RKO (cell line): ENCODE measurements around the gene PEAR1.
"Not testable (repeated sequence)": the region's sequence is repeated elsewhere in the genome, so short reads cannot be mapped to it uniquely, and the experiment has no call there.

Experiments used
- DNase-seq: peaks from one replicate; pipeline ENCODE4 v3.0.0-alpha.2; 2016; ENCODE audit warnings: low spot score

The PEAR1 gene

DNA sequence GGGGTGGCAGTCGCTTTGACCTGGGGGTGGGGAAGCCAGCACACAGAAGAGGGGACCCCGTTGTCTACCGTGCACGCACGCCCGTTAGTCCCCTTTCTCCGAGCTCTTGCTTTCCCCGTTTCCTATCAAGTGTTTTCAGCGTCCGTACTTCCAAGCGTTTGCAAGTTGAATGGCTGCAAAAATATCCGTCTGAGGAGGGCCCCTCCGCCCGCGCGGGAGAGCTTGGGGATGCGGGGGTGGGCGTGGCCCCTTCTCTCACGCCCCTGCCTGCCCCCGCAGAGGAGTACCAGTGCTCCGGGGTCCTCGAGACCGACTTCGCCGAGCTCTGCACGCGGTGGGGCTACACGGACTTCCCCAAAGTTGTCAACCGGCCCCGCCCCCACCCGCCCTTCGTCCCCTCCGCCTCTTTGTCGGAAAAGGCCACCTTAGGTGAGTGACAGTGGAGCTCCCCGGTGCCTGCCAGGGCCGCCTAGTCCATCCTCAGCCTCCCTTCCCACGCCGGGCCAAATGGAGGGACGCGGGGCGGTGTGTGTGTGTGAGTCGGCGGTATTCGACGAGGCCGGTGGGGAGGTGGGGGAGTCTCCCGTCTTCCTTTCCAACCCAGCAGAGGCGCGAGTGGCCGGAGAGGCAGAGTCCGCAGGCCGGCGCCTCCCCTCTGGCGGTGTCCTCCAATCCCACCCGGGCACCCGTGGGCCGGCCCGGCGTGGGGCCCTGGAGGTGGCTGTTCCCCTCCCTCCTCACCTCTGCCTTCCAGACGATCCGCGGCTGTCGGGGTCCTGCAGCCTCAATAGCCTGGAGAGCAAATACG lies 30.4 kb downstream of the PEAR1 start:
- DNase-seq: no peak

DNA sequence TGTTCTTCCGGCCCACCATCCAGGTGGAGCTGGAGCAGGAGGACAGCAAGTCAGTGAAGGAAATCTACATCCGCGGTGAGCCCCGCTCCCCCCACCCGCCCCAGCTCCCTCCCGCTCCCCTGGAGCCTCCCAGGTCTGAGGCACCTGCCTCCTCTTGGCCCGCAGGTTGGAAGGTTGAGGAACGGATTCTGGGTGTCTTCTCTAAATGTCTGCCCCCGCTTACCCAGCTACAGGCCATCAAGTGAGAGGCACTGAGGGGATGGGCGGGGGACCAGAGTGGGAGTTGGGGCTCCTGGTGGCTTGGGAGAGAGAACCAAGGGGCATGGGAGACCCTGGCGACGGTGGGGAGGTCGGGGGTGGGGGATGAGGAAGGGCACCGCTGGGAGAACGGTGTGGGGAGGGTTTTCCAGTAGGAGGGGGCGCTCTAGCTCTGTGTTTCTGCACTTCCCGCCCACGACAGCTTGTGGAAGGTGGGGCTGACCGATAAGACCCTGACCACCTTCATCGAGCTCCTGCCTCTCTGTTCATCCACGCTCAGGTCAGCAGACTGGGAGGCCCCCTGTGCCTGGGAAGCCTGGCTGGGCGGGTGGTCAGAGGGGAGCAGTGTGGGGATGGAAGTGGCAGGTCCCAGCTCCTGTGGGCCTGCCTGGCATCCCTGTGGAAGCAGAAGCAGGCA lies 31.1 kb downstream of the PEAR1 start:
- DNase-seq: no peak

DNA sequence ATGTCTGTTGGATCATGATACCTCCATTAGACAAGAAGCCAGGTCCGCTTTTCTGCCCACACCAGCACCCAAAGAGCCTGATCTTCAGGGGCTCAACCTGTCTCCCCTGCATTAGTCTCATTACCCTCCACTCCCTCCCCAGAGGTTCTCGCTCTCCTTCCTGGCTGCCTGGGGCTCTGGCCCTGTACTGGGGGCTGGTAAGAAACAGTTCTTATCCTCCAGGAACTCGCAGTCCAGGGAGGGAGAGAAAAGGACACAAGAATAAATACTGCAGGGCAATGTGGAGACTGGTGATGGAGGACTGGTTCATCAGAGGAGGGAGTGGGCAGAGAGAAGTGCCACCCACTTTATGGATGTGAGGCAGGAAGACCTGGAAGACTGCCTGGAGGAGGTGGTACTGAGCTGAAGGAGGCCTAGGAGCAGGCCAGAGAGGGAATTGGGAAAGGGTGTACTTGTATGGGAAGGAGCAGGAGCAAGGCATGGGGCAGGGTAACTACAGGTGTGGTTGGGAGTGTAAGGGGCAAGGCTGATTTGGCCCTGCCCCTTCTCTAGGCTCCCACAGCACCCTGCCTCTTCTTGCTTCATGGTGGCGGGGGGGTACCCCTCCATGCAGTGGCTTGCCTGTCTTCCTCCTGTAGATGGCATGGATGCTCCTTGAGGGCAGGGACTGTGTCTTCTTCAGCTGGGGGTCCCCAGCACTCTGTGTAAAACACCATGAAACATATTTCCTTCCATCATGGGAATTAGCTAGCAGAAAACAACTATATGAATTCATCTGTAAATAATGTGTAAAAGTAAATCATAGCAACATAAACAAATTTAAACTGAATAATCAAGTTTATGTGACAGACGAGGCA lies 31.9 kb downstream of the PEAR1 start:
- no peak for DNase-seq

DNA sequence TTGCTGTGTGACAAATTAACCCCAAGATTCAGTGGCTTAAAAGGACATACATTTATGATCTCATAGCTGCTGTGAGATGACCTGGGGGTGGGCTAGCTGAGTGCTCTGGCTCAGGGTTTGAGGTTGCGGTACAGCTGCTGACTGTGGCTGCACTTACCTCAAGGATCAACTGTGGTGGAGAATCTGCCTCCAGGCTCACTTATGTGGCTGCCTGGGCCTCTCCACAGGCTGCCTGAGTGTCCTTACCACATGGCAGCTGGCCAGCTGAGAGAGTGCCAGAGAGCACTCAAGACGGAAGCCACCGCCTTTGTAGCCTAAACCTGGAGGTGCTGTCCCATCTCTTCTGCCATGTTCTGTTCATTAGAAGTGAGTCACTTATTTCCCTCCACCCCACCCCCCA lies 32.7 kb downstream of the PEAR1 start:
- DNase-seq: peak; percentile 33

DNA sequence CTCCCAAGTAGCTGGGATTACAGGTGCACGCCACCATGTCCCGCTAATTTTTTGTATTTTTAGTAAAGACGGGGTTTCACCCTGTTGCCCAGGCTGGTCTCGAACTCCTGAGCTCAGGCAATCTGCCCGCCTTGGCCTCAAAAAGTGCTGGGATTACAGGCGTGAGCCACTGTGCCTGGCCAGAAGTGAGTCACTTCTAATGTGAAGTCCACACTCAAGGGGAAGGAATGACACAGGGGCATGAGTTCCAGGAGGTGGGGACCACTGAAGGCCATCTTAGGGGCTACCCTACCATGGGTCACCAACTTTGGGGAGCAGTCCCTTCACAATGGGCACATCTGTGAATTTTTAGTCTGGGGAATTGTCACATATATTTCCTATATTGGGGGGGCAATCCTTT lies 33.2 kb downstream of the PEAR1 start:
- DNase-seq: not testable (repeated sequence)

DNA sequence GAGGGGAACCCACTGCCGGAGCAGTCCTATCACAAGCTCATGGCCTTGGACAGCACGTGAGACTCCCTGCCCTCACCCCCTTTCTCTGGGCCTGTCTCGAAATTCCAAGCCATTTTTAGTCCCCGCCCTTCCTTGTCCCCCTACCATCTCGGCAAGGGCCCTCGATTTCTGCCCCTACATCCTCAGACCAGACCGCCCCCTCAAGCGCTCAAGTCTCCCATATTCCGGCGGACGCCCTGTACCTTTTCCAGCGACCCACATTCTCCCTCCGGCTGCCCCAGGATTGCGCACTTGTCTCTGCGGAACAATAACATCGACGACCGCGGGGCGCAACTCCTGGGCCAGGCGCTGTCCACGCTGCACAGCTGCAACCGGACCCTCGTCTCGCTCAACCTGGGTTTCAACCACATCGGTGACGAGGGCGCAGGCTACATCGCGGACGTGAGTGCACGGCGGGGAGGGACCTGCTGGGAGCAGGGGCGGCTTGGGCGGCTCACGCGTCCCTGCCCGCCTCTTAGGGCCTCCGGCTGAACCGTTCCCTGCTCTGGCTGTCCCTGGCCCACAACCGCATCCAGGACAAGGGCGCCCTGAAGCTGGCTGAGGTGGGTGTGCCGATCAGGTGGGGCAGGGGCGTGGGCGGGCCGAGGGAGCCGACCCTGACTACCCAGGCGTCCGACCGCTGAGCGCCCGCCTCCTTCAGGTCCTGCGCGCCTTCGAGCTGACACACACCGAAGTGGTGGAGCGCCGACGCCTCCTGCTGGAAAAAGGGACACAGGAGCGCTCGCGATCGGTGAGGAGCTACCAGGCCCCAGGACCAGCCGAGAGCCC lies 33.9 kb downstream of the PEAR1 start:
- DNase-seq: peak; percentile 45

DNA sequence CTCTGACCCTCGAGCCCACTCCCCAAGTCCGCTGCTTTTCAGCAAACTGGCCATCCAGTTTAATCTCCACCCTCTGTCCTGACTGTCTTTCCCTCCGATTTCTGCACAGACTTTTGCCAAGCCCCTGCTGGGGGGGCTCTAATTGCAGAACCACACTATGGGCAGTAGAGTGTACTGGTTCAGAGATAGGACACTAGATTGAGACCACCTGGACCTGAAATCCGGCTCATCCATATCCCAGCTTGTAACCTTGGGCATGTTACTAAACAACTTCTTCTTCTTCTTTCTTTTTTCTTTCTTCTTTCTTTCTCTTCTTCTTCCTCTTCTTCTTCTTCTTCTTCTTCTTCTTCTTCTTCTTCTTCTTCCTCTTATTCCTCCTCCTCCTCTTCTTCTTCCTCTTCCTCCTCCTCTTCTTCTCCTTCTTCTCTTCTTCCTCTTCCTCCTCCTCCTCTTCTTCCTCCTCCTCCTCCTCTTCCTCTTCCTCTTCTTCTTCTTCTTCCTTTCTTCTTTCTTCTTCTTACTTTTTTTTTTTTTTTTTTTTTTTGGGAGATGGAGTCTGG lies 34.6 kb downstream of the PEAR1 start:
- DNase-seq: no peak

DNA sequence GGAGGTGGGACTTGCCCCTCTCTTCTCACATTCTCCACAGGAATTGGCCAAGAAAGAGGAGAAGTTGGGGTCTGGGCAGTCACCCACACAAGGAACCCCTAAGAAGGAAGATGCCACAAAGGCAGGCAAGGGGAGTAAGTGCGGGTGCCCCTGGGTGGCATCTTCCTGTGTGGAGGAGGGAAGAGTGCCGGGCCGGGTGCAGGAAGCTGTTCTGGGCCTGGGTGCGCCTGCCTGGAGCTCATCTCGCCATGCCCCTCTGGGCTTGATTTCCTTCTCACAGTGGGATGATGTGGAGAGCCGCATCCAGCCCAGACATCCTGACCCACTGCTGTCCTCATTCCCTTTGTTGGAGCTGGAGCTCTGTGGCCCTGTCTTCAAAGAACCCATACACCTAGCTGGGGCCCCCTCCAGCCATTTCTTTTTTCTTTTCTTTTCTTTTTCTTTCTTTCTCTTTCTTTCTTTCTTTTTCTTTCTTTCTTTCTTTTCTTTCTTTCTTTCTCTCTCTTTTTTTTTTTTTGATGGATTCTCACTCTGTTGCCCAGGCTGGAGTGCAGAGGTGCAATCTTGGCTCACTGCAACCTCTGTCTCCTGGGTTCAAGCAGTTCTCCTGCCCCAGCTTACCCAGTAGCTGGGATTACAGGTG lies 36.2 kb downstream of the PEAR1 start:
- no peak for DNase-seq

DNA sequence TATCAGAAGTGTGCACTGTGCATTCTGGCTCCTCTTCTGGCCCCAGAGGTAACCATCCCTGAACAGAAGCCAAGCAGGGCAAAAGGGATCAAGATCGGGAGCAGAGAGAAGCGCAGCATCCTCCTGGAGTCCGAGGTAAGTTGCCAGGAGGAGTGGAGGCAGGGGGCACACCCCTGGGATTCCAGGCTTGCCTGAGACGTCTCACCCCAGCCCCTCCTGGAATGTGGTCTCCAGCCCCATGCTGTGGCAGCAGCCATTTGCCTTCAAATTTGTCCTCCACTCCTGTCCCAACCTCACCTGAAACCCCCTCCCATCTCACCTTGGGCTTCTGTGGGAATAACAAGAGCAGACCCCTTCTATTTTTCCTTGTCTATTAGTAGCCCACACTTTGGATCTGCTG lies 37.0 kb downstream of the PEAR1 start:
- no peak for DNase-seq

DNA sequence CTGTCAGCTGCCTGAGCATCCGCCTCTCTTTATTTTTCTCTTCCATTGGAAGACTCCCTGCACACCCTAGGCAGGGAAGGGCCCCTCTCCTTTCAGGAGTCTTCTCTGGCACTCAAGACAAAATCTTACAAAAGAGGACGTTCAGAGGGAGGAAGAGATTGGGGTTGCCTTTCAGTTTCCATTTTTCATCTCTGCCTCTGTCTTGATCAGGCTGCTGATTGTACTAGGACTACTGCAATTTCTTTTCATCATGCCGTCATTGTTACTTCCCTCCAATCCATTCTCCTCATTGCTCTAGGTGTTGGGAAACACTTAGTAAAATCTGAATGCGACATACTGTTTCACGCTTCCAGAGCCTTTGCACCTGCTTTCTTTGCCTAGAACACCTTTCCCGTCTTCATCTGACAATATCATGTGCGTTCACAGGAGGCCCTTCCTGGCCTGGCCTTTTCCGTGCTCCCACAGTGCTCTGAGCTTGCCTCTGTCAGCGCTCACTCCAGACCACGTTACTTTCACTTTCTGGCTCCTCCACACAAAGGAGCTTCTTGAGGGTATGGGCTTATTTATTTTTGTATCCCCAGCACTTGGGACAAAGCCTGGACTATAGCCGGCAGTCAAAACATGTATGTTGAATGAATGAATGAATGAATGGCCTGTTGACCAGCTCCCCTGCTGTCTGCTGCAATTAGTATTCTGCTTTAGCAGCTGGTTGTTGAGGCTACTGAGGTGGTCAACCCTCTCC lies 37.9 kb downstream of the PEAR1 start:
- DNase-seq: no peak

DNA sequence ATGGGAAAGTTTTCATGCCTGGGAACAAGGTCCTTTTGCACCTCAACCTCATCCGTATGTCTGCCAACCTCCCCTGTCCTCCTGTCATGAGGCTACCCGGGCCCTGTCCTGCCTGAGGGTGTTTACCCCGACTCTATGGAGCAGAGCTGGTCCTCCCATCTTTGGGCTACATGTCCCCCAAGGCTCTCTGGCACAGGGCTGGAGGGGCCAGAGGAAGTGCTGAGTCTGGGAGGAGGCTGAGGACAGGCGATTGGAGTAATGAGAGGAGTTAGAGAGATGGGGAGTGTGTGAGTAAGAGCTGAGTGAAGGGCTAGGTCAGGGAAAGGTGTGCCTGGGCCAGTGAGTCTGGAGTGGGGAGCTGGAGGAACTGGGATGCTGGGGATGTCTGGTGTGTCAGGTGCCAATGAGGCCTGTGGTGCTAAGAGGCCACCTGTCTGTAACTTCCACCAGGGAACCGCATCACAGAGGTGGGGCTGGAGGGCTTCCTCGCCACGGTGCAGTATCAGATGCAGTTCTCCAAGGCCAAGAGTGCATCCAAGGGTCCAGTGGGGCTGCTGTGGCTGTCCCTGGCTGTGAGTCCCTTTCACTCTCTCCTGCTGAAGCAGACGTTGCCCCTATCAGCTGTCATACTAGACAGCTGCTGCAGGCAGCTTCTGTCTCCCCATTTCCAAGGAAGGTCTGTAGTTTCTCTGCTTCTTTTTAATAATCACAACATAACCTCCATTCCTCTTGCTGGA lies 38.6 kb downstream of the PEAR1 start:
- no peak for DNase-seq

DNA sequence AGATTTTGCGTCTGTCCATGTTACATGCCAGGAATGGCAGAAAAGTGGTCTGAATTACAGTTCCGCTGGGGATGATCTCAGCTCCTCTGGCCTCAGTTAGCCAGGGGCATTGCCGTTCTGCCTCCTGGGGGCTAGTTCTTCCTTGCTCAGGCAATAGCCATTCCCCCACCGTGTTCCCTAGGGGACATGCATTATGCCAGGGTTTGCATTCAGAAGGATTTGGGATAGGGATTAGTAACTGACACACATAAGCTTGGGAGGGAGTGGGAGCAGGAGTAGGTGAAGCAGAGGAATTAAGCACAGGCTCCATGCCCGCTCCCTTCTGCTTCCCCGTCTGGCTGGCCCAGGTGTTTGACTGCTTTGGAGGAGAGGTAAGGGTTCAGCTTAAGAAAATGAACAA lies 39.6 kb downstream of the PEAR1 start:
- DNase-seq: no peak

DNA sequence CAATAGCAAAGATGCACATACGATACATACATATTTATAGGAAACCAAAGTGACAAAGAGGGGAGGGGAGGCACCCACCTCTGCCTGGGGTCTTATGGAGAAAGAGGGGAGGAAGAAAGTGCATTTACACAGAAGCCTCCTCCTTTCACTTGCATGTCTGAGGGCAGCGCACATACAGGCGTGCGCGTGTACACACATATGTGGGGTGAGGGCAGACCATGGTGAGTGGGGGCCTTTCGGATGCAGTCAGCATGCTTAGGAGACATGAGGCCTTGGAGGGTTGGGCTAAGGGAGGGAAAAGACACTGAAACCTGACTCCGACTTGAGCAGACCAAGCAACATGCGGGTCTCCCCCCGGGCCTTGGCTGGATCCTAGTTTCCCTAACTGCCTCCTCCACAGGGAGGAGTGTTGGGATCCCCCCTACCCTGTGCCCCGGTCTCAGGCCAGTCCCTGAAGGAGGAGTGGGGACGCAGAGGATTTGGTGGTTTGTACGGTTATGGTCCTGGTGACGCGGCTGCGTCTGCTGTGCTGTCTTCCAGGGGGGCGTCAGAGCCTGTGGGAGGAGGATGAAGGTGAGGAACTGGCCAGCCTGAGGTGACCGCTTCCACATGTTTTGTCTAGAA lies 42.1 kb downstream of the PEAR1 start:
- no peak for DNase-seq

DNA sequence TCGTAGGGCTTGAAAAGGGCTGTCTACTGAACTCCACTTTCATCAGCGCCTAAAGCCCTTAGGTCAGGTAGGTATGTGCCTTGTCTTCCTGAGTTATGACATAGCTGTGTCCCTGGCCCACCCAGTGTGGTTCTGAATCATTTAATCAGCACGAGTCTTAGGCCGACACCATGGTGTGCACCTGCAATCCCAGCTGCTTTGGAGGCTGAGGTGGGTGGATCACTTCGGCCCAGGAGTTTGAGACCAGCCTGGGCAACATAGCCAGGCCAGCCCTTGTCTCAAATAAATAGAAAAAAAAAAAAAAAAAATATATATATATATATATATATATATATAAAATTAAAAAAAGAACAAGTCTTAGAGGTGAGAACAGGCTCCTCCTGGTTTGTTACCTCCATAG lies 42.7 kb downstream of the PEAR1 start:
- no peak for DNase-seq

DNA sequence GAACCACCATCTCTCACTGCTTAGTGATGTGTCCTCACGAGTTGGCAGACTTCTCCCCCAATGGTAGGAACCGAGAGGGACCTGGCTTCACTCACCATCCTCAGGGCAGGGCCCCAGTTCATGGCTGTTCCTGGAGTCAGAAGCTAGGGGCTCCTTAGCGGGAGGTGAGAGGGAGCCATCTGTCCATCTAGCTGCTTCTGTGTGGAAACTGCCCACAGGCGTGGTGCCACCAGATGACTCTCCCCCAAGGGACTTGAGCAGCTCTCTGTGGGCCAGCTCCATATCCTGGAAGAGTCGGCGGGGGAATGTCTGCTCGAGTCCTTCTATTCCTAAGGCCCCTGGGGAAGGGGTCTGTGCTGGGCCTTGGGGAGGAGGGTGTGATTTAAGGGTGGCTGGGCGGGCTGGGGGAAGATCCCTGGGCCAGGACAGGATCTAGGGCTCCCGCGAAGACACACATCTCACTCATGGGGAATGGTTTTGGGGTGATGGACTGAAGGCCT lies 43.3 kb downstream of the PEAR1 start:
- no peak for DNase-seq

DNA sequence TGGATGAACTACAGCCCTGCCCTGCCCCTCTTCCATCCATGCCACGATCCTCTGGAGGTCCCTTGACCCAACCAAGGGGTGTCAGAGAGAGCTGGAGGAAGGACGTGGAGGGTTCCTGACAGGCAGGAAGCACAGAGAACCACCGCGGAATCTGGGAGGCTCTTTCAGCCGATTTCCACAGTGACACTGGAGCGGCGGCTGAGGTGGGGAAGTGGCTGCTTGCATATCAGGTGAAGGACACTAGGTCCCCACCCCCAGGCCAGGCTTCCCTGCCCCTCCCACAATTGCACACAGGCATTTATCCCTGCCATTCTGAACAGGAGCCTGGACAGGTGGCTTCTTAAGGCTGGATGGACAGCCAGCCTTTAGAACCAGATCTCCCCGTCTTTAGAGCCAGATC lies 44.4 kb downstream of the PEAR1 start:
- DNase-seq: no peak

DNA sequence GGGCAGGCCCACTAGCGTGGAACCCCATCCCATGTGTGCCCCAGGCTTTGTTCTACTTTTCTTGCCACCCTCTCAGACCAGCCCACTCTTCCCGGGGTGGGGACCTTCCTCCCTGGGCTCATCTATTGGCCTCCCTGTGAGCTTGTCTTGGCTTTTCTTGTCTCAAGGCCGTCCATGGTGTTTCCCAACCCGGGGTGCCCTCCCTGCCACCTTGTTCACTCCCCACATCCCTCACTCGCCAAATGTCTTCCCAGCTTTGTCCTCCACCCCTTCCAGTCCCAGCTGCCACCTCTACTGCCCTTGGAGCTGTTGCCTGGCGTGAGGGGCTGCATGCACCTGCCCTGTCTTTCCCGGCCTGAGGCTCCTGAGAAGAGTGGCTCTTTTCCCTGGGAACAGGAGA lies 45.3 kb downstream of the PEAR1 start:
- DNase-seq: no peak

DNA sequence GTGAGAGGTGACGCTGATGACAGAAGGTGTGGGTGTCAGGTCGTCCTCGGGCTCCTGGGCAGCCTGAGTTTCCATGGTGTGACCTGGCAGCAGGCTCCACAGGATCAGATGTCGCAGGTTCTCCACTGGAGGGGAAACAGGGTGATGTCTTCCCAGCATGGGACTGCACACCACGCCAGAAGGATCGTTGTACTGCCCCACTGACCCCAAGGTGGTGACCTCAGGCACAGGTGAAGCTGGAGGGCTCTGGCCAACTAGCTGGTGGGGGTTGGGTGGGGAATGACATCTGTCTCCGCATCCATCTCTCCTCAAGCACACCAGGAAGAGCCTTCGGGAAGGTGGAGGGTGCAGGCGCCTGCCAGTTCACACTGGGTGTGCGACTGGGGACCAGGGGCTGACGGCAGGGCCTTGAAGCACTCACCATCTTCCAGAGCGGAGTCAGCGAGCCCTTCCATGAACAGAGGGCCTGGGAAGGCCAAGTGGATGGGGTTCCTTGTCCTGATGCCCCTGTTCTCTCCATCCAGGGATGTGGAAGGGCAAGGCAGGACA lies 46.3 kb downstream of the PEAR1 start:
- no peak for DNase-seq

DNA sequence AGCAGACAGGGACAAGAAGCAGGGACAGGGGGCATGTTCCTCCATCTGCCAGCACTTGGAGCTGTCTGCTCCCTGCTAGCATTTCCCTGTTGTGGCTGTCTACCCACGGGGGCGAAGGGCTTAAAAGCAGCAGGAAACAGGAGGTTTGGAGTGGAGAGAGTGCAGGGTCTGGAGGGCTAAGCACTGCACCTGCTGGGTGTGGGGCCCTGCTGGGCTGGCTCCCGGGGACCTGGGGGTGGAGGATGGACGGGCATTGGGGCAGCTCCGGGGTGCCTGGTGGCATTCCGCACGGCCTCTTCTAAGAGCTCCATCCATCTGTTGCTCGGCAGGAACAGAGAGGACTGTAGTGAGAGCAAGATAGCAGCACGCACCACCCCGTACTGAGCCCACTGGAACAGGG lies 48.2 kb downstream of the PEAR1 start:
- no peak for DNase-seq
